ENCODE data around the gene DNAH12. TPM values are rescaled to one million over a fixed set of nuclear protein-coding genes. Genes with fewer than 3 reads are reported as not detected.
"Not testable (repeated sequence)": the region's sequence is repeated elsewhere in the genome, so short reads cannot be mapped to it uniquely, and the experiment has no call there.

The DNAH12 gene
- total and polyA plus RNA-seq, 3 experiments from 2014 or later: 0.09 to 0.13 TPM; not detected in 1

- Mint-ChIP-seq H3K36me3 (no peaks in the 10 kb centered on the region), H3K4me1 (peaks cover 4 to 8% (median 6%) of the 10 kb centered on the region in 3 donors), H3K27ac (peak overlapping the region in 1 of 8 donors; percentile 37), H3K9me3 (no peaks in the 10 kb centered on the region), H3K4me3 (no peak overlapping the region), H3K27me3 (peaks cover 4 to 6% of the 10 kb centered on the region in 2 donors)
- DNase-seq: no peak
- ChIA-PET CTCF (no interaction called here), POLR2A (no interaction called here)
- Histone ChIP-seq H3K36me3 (ENCODE audit: insufficient read depth, low read length) (no peaks in the 10 kb centered on the region), H3K4me3 (ENCODE audit: low read length) (no peak overlapping the region), H3K27me3 (ENCODE audit: insufficient read depth, low read length, poor library complexity, severe bottlenecking) (no peaks in the 10 kb centered on the region), H3K9me3 (ENCODE audit: low read length) (no peaks in the 10 kb centered on the region), H3K27ac (ENCODE audit: low read depth, low read length) (no peak overlapping the region), H3K4me1 (ENCODE audit: insufficient read depth, low read length) (no peaks in the 10 kb centered on the region)
Observed at GRCh38 chr3:57518276-57518915, 25.7 kb downstream of the DNAH12 start.

GRCh38 chr3:57512166-57512565 lies 32.0 kb downstream of the DNAH12 start:
- ChIA-PET POLR2A (no interaction called here), CTCF (no interaction called here)
- H3K36me3 ChIP-seq (ENCODE audit: insufficient read depth, low read length): no peaks in the 10 kb centered on the region
- no peak overlapping the region for H3K27ac Mint-ChIP-seq
- H3K4me3 ChIP-seq (ENCODE audit: low read length): no peak overlapping the region
- H3K9me3 Mint-ChIP-seq: no peaks in the 10 kb centered on the region
- no peaks in the 10 kb centered on the region for H3K4me1 Mint-ChIP-seq
- H3K9me3 ChIP-seq (ENCODE audit: low read length): no peaks in the 10 kb centered on the region
- DNase-seq: no peak
- H3K4me3 Mint-ChIP-seq: no peak overlapping the region
- H3K27me3 ChIP-seq (ENCODE audit: insufficient read depth, low read length, poor library complexity, severe bottlenecking): no peaks in the 10 kb centered on the region
- H3K27ac ChIP-seq (ENCODE audit: low read depth, low read length): no peak overlapping the region
- no peaks in the 10 kb centered on the region for H3K36me3 Mint-ChIP-seq
- peaks cover 9 to 18% of the 10 kb centered on the region in 2 donors for H3K27me3 Mint-ChIP-seq
- no peaks in the 10 kb centered on the region for H3K4me1 ChIP-seq (ENCODE audit: insufficient read depth, low read length)

- Mint-ChIP-seq H3K27ac (peak overlapping the region in 1 of 8 donors; percentile 57), H3K36me3 (no peaks in the 10 kb centered on the region), H3K9me3 (no peaks in the 10 kb centered on the region), H3K4me3 (no peak overlapping the region), H3K27me3 (peaks cover 14% of the 10 kb centered on the region in 2 donors), H3K4me1 (no peaks in the 10 kb centered on the region)
- POLR2A ChIA-PET: no interaction called here
- CTCF ChIA-PET: no interaction called here
- no peak overlapping the region for H3K27ac ChIP-seq (ENCODE audit: low read depth, low read length)
- no peak overlapping the region for H3K4me3 ChIP-seq (ENCODE audit: low read length)
- no peaks in the 10 kb centered on the region for H3K36me3 ChIP-seq (ENCODE audit: insufficient read depth, low read length)
- H3K9me3 ChIP-seq (ENCODE audit: low read length): no peaks in the 10 kb centered on the region
- no peak for DNase-seq
- no peaks in the 10 kb centered on the region for H3K4me1 ChIP-seq (ENCODE audit: insufficient read depth, low read length)
- no peaks in the 10 kb centered on the region for H3K27me3 ChIP-seq (ENCODE audit: insufficient read depth, low read length, poor library complexity, severe bottlenecking)
Observed at GRCh38 chr3:57505901-57506300, 38.2 kb downstream of the DNAH12 start.

GRCh38 chr3:57500506-57500905 lies 43.6 kb downstream of the DNAH12 start:
- peaks cover 6 to 13% of the 10 kb centered on the region in 2 donors for H3K27me3 Mint-ChIP-seq
- POLR2A ChIA-PET: no interaction called here
- H3K4me3 ChIP-seq (ENCODE audit: low read length): no peak overlapping the region
- H3K4me1 ChIP-seq (ENCODE audit: insufficient read depth, low read length): no peaks in the 10 kb centered on the region
- no peaks in the 10 kb centered on the region for H3K9me3 ChIP-seq (ENCODE audit: low read length)
- H3K27ac Mint-ChIP-seq: no peak overlapping the region
- H3K4me3 Mint-ChIP-seq: no peak overlapping the region
- DNase-seq: no peak
- H3K36me3 Mint-ChIP-seq: no peaks in the 10 kb centered on the region
- no peaks in the 10 kb centered on the region for H3K36me3 ChIP-seq (ENCODE audit: insufficient read depth, low read length)
- H3K27me3 ChIP-seq (ENCODE audit: insufficient read depth, low read length, poor library complexity, severe bottlenecking): no peaks in the 10 kb centered on the region
- H3K9me3 Mint-ChIP-seq: no peaks in the 10 kb centered on the region
- CTCF ChIA-PET: no interaction called here
- H3K27ac ChIP-seq (ENCODE audit: low read depth, low read length): no peak overlapping the region
- no peaks in the 10 kb centered on the region for H3K4me1 Mint-ChIP-seq

GRCh38 chr3:57497904-57498303 lies 46.2 kb downstream of the DNAH12 start:
- Histone ChIP-seq H3K27me3 (ENCODE audit: insufficient read depth, low read length, poor library complexity, severe bottlenecking) (no peaks in the 10 kb centered on the region), H3K4me3 (ENCODE audit: low read length) (no peak overlapping the region), H3K27ac (ENCODE audit: low read depth, low read length) (no peak overlapping the region), H3K9me3 (ENCODE audit: low read length) (no peaks in the 10 kb centered on the region), H3K4me1 (ENCODE audit: insufficient read depth, low read length) (no peaks in the 10 kb centered on the region), H3K36me3 (ENCODE audit: insufficient read depth, low read length) (no peaks in the 10 kb centered on the region)
- Mint-ChIP-seq H3K9me3 (no peaks in the 10 kb centered on the region), H3K27me3 (peaks cover 3 to 6% of the 10 kb centered on the region in 2 donors), H3K4me1 (no peaks in the 10 kb centered on the region), H3K36me3 (no peaks in the 10 kb centered on the region), H3K27ac (no peak overlapping the region), H3K4me3 (no peak overlapping the region)
- ChIA-PET CTCF (no interaction called here), POLR2A (no interaction called here)
- DNase-seq: no peak

- Histone ChIP-seq H3K4me1 (ENCODE audit: insufficient read depth, low read length) (no peaks in the 10 kb centered on the region), H3K27ac (ENCODE audit: low read depth, low read length) (no peak overlapping the region), H3K4me3 (ENCODE audit: low read length) (no peak overlapping the region), H3K27me3 (ENCODE audit: insufficient read depth, low read length, poor library complexity, severe bottlenecking) (no peaks in the 10 kb centered on the region), H3K9me3 (ENCODE audit: low read length) (no peaks in the 10 kb centered on the region), H3K36me3 (ENCODE audit: insufficient read depth, low read length) (no peaks in the 10 kb centered on the region)
- Mint-ChIP-seq H3K4me1 (no peaks in the 10 kb centered on the region), H3K27me3 (peaks cover 0 to 5% of the 10 kb centered on the region in 2 donors), H3K27ac (no peak overlapping the region), H3K4me3 (no peak overlapping the region), H3K9me3 (peaks cover 0 to 2% (median under 1%) of the 10 kb centered on the region in 5 donors), H3K36me3 (no peaks in the 10 kb centered on the region)
- ChIA-PET CTCF (no interaction called here), POLR2A (no interaction called here)
- no peak for DNase-seq
Observed at GRCh38 chr3:57484563-57484962, 59.6 kb downstream of the DNAH12 start.

- H3K27me3 Mint-ChIP-seq; H3K4me1 Mint-ChIP-seq; H3K9me3 ChIP-seq (ENCODE audit: low read length); H3K27me3 ChIP-seq (ENCODE audit: insufficient read depth, low read length, poor library complexity, severe bottlenecking); CTCF ChIA-PET; H3K36me3 ChIP-seq (ENCODE audit: insufficient read depth, low read length); H3K27ac Mint-ChIP-seq; H3K4me1 ChIP-seq (ENCODE audit: insufficient read depth, low read length); H3K4me3 Mint-ChIP-seq; DNase-seq; POLR2A ChIA-PET; H3K36me3 Mint-ChIP-seq; H3K4me3 ChIP-seq (ENCODE audit: low read length); H3K27ac ChIP-seq (ENCODE audit: low read depth, low read length): not testable (repeated sequence)
- H3K9me3 Mint-ChIP-seq: peaks cover 0 to 11% (median 7%) of the 10 kb centered on the region in 5 donors
Observed at GRCh38 chr3:57477193-57477592, 67.0 kb downstream of the DNAH12 start.

GRCh38 chr3:57464801-57465200 lies 79.3 kb downstream of the DNAH12 start:
- no peak overlapping the region for H3K27ac Mint-ChIP-seq
- H3K27me3 ChIP-seq (ENCODE audit: insufficient read depth, low read length, poor library complexity, severe bottlenecking): no peaks in the 10 kb centered on the region
- no peak overlapping the region for H3K4me3 Mint-ChIP-seq
- H3K27ac ChIP-seq (ENCODE audit: low read depth, low read length): no peak overlapping the region
- ChIA-PET CTCF (no interaction called here), POLR2A (no interaction called here)
- H3K9me3 ChIP-seq (ENCODE audit: low read length): no peaks in the 10 kb centered on the region
- no peaks in the 10 kb centered on the region for H3K36me3 Mint-ChIP-seq
- peaks cover 5 to 9% of the 10 kb centered on the region in 2 donors for H3K27me3 Mint-ChIP-seq
- no peak for DNase-seq
- H3K4me3 ChIP-seq (ENCODE audit: low read length): no peak overlapping the region
- H3K4me1 Mint-ChIP-seq: no peaks in the 10 kb centered on the region
- no peaks in the 10 kb centered on the region for H3K4me1 ChIP-seq (ENCODE audit: insufficient read depth, low read length)
- H3K36me3 ChIP-seq (ENCODE audit: insufficient read depth, low read length): no peaks in the 10 kb centered on the region
- no peaks in the 10 kb centered on the region for H3K9me3 Mint-ChIP-seq

- Mint-ChIP-seq H3K27me3 (peaks cover 5 to 9% of the 10 kb centered on the region in 2 donors), H3K27ac (no peak overlapping the region), H3K4me3 (no peak overlapping the region), H3K4me1 (no peaks in the 10 kb centered on the region), H3K36me3 (no peaks in the 10 kb centered on the region), H3K9me3 (no peaks in the 10 kb centered on the region)
- POLR2A ChIA-PET: no interaction called here
- Histone ChIP-seq H3K36me3 (ENCODE audit: insufficient read depth, low read length) (no peaks in the 10 kb centered on the region), H3K9me3 (ENCODE audit: low read length) (no peaks in the 10 kb centered on the region), H3K4me1 (ENCODE audit: insufficient read depth, low read length) (no peaks in the 10 kb centered on the region), H3K27me3 (ENCODE audit: insufficient read depth, low read length, poor library complexity, severe bottlenecking) (no peaks in the 10 kb centered on the region), H3K27ac (ENCODE audit: low read depth, low read length) (no peak overlapping the region), H3K4me3 (ENCODE audit: low read length) (no peak overlapping the region)
- DNase-seq: no peak
- CTCF ChIA-PET: no interaction called here
Observed at GRCh38 chr3:57464011-57464410, 80.1 kb downstream of the DNAH12 start.

All from CD8-positive, alpha-beta memory T cell (primary cell).